HEK293 (cell line): ENCODE results near the gene FAM151A.

Experiments
- CTCF ChIA-PET: fragments of 350-600 bp; formaldehyde crosslinking; extraction: SDS; loops from one replicate; lab custom pipeline; 2021; ENCODE audit warnings: antibody characterized with exemption; lab: Yijun Ruan, JAX
- POLR2A ChIA-PET: fragments of 300-600 bp; formaldehyde crosslinking; extraction: SDS; loops from one replicate; lab custom pipeline; 2020; ENCODE audit warnings: antibody characterized with exemption, inconsistent platforms; lab: Yijun Ruan, JAX
- H3K27ac ChIP-seq: fragments of 200-500 bp; sonication (Bioruptor generic); 2 replicates; pipeline ENCODE4 v1.5.1; 2014; ENCODE audit warnings: low read depth, low read length, control low read depth, inconsistent platforms; ENCODE audit errors: extremely low read depth
- H3K36me3 ChIP-seq, 2 experiments: fragments of 200-500 bp in 1 of 2; sonication (Bioruptor generic) in 1 of 2; 1 replicate in 1 of 2; 2 replicates in 1 of 2; pipeline ENCODE4 v1.5.1; 2014 to 2017; ENCODE audit warnings: inconsistent platforms in 2 of 2, low read length in 2 of 2; ENCODE audit not compliant: control insufficient read depth in 2 of 2, insufficient read depth in 1 of 2
- H3K4me1 ChIP-seq: fragments of 200-500 bp; sonication (Bioruptor generic); 2 replicates; pipeline ENCODE4 v1.5.1; 2014; ENCODE audit warnings: mild to moderate bottlenecking, low read length, inconsistent platforms; ENCODE audit not compliant: control insufficient read depth, insufficient read depth
- H3K4me3 ChIP-seq: 2 replicates; pipeline ENCODE4 v1.5.1; 2011; ENCODE audit warnings: low read depth, mild to moderate bottlenecking, control low read depth, low read length, moderate library complexity
- H3K9me3 ChIP-seq: fragments of 200-500 bp; sonication (Bioruptor generic); 2 replicates; pipeline ENCODE4 v1.5.1; 2014; ENCODE audit warnings: low read depth, low read length, inconsistent platforms; ENCODE audit not compliant: control insufficient read depth, insufficient read depth
- GLI2 ChIP-seq: fragments of 450-650 bp; formaldehyde crosslinking; IDR thresholded peaks from 2 replicates; pipeline ENCODE4; 2017; ENCODE audit warnings: missing biosample characterization, missing genetic modification characterization, low read depth, borderline replicate concordance
- GLIS1 ChIP-seq: fragments of 450-650 bp; formaldehyde crosslinking; IDR thresholded peaks from 2 replicates; pipeline ENCODE4 v1.5.1; 2016; ENCODE audit warnings: missing biosample characterization, missing genetic modification characterization
- PRDM1 ChIP-seq: fragments of 450-650 bp; formaldehyde crosslinking; IDR thresholded peaks from 2 replicates; pipeline ENCODE4; 2016; ENCODE audit warnings: missing biosample characterization, missing genetic modification characterization
- TRIM28 ChIP-seq: IDR thresholded peaks from 2 replicates; pipeline ENCODE4 v1.6.1; 2011; ENCODE audit warnings: low read length, control low read depth, borderline replicate concordance
- ZIC2 ChIP-seq: fragments of 450-650 bp; formaldehyde crosslinking; IDR thresholded peaks from 2 replicates; pipeline ENCODE4 v1.5.1; 2016; ENCODE audit warnings: missing biosample characterization, missing genetic modification characterization
- ZNF16 ChIP-seq: fragments of 450-650 bp; formaldehyde crosslinking; IDR thresholded peaks from 2 replicates; pipeline ENCODE4 v1.5.1; 2016; ENCODE audit warnings: low read depth, missing biosample characterization, missing genetic modification characterization
- ZNF274 ChIP-seq, 2 experiments: fragments of 200-500 bp in 1 of 2; fragments of 450-650 bp in 1 of 2; sonication (Bioruptor generic) in 1 of 2; formaldehyde crosslinking in 1 of 2; IDR thresholded peaks; 2 replicates each; pipeline versions ENCODE4 v1.5.1 to v1.6.1; 2014 to 2016; ENCODE audit warnings: borderline replicate concordance in 1 of 2, inconsistent platforms in 1 of 2, low read length in 1 of 2, missing biosample characterization in 1 of 2, missing genetic modification characterization in 1 of 2
- ZNF350 ChIP-seq: fragments of 450-650 bp; formaldehyde crosslinking; IDR thresholded peaks from 2 replicates; pipeline ENCODE4 v1.5.0; 2017; ENCODE audit warnings: missing biosample characterization, mild to moderate bottlenecking, missing genetic modification characterization
- ZNF416 ChIP-seq: fragments of 450-650 bp; formaldehyde crosslinking; IDR thresholded peaks from 2 replicates; pipeline ENCODE4 v1.5.1; 2016; ENCODE audit warnings: missing biosample characterization, missing genetic modification characterization
- ZNF621 ChIP-seq: fragments of 450-650 bp; formaldehyde crosslinking; IDR thresholded peaks from 2 replicates; pipeline ENCODE4 v1.5.1; 2017; ENCODE audit warnings: missing biosample characterization, missing genetic modification characterization
- ZNF658 ChIP-seq: fragments of 450-650 bp; formaldehyde crosslinking; IDR thresholded peaks from 2 replicates; pipeline ENCODE4; 2016; ENCODE audit warnings: missing biosample characterization, missing genetic modification characterization
- ZNF701 ChIP-seq: fragments of 450-650 bp; formaldehyde crosslinking; IDR thresholded peaks from 2 replicates; pipeline ENCODE4 v1.5.1; 2016; ENCODE audit warnings: missing biosample characterization, missing genetic modification characterization
- ZNF76 ChIP-seq: fragments of 450-650 bp; formaldehyde crosslinking; IDR thresholded peaks from 2 replicates; pipeline ENCODE4; 2016; ENCODE audit warnings: low read depth, missing biosample characterization, missing genetic modification characterization, borderline replicate concordance
- TF ChIP-seq, protein P1 (sequence below): fragments of 450-650 bp; formaldehyde crosslinking; IDR thresholded peaks from 2 replicates; pipeline ENCODE4 v1.5.1; 2016; ENCODE audit warnings: missing biosample characterization, missing genetic modification characterization
- TF ChIP-seq, protein P2 (sequence below): fragments of 450-650 bp; formaldehyde crosslinking; IDR thresholded peaks from 2 replicates; pipeline ENCODE4 v1.5.1; 2016; ENCODE audit warnings: missing biosample characterization, missing genetic modification characterization
- TF ChIP-seq, protein P3 (sequence below): fragments of 450-650 bp; formaldehyde crosslinking; IDR thresholded peaks from 2 replicates; pipeline ENCODE4 v1.5.1; 2016; ENCODE audit warnings: missing biosample characterization, missing genetic modification characterization
- TF ChIP-seq, protein P4 (sequence below): fragments of 450-650 bp; formaldehyde crosslinking; IDR thresholded peaks from 2 replicates; pipeline ENCODE4 v1.5.1; 2016; ENCODE audit warnings: missing biosample characterization, missing genetic modification characterization
- TF ChIP-seq, protein P5 (sequence below): fragments of 450-650 bp; formaldehyde crosslinking; IDR thresholded peaks from 2 replicates; pipeline ENCODE4 v1.5.1; 2016; ENCODE audit warnings: missing biosample characterization, missing genetic modification characterization, borderline replicate concordance

Gene FAM151A

DNA sequence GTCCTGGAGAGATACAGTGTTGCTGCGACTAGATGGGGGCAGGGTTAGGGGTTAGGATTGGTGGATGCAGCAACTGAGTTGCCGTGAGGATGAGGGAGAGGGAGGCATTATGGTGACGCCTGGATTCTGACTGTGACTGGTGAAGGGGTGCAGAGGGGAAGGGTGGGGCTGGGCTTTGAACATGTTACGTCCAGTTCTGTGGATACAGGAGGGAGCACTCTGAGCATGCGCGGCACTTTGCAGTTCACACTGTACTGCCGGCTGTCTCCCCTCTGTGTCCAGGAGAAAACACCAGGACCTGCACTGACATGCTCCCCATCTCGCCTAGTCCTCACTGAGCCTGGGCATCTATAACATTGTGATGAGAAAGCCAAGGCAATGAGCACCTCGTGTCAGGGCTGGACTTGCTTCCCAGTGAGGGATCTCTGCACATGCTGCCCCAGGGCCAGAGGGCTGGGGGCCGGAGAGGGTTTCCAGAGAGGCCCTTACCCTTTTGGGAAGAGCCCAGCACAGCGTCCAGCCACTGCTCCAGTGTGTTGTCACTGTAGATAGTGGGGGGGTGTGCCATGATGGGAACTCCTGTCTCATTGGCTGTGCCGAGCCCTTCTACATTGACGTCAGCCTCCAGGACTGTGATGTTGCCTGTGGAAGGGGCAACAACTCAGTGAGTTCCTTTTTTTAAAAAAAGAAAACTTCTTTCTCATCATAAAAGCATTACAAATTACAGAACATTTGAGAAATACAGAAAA is 7.6 kb downstream of the FAM151A start (continued):
- TF ChIP-seq, protein P1, sequence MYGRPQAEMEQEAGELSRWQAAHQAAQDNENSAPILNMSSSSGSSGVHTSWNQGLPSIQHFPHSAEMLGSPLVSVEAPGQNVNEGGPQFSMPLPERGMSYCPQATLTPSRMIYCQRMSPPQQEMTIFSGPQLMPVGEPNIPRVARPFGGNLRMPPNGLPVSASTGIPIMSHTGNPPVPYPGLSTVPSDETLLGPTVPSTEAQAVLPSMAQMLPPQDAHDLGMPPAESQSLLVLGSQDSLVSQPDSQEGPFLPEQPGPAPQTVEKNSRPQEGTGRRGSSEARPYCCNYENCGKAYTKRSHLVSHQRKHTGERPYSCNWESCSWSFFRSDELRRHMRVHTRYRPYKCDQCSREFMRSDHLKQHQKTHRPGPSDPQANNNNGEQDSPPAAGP (tag by site-specific recombination), result no peak
- TF ChIP-seq, protein P2, sequence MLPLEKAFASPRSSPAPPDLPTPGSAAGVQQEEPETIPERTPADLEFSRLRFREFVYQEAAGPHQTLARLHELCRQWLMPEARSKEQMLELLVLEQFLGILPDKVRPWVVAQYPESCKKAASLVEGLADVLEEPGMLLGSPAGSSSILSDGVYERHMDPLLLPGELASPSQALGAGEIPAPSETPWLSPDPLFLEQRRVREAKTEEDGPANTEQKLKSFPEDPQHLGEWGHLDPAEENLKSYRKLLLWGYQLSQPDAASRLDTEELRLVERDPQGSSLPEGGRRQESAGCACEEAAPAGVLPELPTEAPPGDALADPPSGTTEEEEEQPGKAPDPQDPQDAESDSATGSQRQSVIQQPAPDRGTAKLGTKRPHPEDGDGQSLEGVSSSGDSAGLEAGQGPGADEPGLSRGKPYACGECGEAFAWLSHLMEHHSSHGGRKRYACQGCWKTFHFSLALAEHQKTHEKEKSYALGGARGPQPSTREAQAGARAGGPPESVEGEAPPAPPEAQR (tag by site-specific recombination), result no peak
- TF ChIP-seq ZNF16 (tag by site-specific recombination) (no peak), ZNF350 (tag by site-specific recombination) (no peak), ZNF274 (IDR thresholded peaks at IDR 0.05; ENCODE audit: low read length) (no peak), ZNF274 (tag by site-specific recombination; IDR thresholded peaks at IDR 0.05; ENCODE audit: borderline replicate concordance) (no peak), GLIS1 (tag by site-specific recombination) (no peak), GLI2 (no peak)
- TF ChIP-seq, protein P3, sequence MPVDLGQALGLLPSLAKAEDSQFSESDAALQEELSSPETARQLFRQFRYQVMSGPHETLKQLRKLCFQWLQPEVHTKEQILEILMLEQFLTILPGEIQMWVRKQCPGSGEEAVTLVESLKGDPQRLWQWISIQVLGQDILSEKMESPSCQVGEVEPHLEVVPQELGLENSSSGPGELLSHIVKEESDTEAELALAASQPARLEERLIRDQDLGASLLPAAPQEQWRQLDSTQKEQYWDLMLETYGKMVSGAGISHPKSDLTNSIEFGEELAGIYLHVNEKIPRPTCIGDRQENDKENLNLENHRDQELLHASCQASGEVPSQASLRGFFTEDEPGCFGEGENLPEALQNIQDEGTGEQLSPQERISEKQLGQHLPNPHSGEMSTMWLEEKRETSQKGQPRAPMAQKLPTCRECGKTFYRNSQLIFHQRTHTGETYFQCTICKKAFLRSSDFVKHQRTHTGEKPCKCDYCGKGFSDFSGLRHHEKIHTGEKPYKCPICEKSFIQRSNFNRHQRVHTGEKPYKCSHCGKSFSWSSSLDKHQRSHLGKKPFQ (tag by site-specific recombination), result no peak

DNA sequence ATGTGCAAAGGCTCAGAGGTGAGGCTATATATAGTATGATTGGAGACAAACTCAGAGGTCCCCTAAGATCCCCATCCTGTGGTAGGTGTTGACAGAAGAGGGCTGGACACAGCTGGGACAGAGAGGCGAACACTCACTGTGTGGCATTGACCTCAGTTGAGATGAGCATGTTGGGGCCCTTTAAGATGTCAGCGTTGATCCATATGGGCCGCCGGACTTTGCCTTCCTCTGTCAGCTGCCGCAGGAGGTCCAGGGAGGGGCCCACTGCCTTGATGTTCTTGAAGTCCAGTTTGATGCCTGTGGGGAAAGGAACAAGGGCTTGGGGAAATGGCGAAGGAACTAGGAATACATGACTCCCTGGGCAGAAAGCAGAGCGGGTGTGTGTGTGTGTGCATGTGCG is 8.8 kb downstream of the FAM151A start:
- ChIA-PET POLR2A (no interaction called here), CTCF (interaction anchor here (0.6 kb wide), 1 partner anchor 1055 kb away, joined by 3 read pairs; no protein-coding TSS in a partner anchor)

DNA sequence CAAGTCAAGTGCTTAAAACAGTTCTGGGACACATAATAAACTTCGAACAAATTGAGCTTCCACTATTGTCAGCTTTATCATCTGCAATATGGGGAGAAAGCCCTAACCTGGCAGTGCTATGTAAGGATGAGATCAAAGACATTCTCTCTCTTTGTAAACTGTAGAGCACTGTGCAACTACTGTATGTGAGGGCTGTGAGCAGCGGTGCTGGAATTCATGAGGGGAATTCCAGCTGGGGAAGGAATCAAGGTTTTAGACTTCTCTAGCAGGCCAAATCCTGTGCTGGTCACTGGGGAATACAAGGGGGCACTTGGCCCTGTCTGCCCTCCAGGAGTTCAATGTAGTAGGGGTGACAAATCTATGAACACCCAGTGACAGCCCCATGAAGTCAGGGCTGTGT is 9.3 kb downstream of the FAM151A start:
- CTCF ChIA-PET, result no interaction called here
- H3K4me1 ChIP-seq, result no peaks in the 10 kb centered on the region
- H3K27ac ChIP-seq, result no peak overlapping the region
- H3K4me3 ChIP-seq, result no peak overlapping the region
- no peaks in the 10 kb centered on the region for H3K9me3 ChIP-seq
- POLR2A ChIA-PET, result no interaction called here
- H3K36me3 ChIP-seq, result no peaks in the 10 kb centered on the region
- TF ChIP-seq, protein P4, sequence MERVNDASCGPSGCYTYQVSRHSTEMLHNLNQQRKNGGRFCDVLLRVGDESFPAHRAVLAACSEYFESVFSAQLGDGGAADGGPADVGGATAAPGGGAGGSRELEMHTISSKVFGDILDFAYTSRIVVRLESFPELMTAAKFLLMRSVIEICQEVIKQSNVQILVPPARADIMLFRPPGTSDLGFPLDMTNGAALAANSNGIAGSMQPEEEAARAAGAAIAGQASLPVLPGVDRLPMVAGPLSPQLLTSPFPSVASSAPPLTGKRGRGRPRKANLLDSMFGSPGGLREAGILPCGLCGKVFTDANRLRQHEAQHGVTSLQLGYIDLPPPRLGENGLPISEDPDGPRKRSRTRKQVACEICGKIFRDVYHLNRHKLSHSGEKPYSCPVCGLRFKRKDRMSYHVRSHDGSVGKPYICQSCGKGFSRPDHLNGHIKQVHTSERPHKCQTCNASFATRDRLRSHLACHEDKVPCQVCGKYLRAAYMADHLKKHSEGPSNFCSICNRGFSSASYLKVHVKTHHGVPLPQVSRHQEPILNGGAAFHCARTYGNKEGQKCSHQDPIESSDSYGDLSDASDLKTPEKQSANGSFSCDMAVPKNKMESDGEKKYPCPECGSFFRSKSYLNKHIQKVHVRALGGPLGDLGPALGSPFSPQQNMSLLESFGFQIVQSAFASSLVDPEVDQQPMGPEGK (tag by site-specific recombination), result no peak
- TF ChIP-seq PRDM1 (no peak), TRIM28 (no peak), ZNF350 (tag by site-specific recombination) (no peak), ZNF621 (tag by site-specific recombination) (no peak), ZNF701 (tag by site-specific recombination) (no peak), ZNF416 (tag by site-specific recombination) (no peak), ZNF76 (tag by site-specific recombination) (no peak), ZNF658 (tag by site-specific recombination) (no peak)
- TF ChIP-seq, protein P5, sequence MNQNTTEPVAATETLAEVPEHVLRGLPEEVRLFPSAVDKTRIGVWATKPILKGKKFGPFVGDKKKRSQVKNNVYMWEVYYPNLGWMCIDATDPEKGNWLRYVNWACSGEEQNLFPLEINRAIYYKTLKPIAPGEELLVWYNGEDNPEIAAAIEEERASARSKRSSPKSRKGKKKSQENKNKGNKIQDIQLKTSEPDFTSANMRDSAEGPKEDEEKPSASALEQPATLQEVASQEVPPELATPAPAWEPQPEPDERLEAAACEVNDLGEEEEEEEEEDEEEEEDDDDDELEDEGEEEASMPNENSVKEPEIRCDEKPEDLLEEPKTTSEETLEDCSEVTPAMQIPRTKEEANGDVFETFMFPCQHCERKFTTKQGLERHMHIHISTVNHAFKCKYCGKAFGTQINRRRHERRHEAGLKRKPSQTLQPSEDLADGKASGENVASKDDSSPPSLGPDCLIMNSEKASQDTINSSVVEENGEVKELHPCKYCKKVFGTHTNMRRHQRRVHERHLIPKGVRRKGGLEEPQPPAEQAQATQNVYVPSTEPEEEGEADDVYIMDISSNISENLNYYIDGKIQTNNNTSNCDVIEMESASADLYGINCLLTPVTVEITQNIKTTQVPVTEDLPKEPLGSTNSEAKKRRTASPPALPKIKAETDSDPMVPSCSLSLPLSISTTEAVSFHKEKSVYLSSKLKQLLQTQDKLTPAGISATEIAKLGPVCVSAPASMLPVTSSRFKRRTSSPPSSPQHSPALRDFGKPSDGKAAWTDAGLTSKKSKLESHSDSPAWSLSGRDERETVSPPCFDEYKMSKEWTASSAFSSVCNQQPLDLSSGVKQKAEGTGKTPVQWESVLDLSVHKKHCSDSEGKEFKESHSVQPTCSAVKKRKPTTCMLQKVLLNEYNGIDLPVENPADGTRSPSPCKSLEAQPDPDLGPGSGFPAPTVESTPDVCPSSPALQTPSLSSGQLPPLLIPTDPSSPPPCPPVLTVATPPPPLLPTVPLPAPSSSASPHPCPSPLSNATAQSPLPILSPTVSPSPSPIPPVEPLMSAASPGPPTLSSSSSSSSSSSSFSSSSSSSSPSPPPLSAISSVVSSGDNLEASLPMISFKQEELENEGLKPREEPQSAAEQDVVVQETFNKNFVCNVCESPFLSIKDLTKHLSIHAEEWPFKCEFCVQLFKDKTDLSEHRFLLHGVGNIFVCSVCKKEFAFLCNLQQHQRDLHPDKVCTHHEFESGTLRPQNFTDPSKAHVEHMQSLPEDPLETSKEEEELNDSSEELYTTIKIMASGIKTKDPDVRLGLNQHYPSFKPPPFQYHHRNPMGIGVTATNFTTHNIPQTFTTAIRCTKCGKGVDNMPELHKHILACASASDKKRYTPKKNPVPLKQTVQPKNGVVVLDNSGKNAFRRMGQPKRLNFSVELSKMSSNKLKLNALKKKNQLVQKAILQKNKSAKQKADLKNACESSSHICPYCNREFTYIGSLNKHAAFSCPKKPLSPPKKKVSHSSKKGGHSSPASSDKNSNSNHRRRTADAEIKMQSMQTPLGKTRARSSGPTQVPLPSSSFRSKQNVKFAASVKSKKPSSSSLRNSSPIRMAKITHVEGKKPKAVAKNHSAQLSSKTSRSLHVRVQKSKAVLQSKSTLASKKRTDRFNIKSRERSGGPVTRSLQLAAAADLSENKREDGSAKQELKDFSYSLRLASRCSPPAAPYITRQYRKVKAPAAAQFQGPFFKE, result no peak

More for the DNA sequence above, 8.8 kb downstream of the FAM151A start:
- H3K4me3 ChIP-seq, result no peak overlapping the region
- TF ChIP-seq ZIC2 (tag by site-specific recombination) (0 out of 2 replicates have a peak, but pooled peaks have one; percentile 8), ZNF658 (tag by site-specific recombination) (no peak)
- TF ChIP-seq, all 188 proteins: peak for 1
- no peaks in the 10 kb centered on the region for H3K9me3 ChIP-seq
- no peaks in the 10 kb centered on the region for H3K36me3 ChIP-seq
- no peaks in the 10 kb centered on the region for H3K4me1 ChIP-seq
- no peak overlapping the region for H3K27ac ChIP-seq
